Left cardiac atrium (tissue), 4 donors: ENCODE measurements around the gene TGFBR2. TPM values are rescaled to one million over a fixed set of nuclear protein-coding genes. Genes with fewer than 3 reads are reported as not detected.

Experiments
- ATAC-seq, 2 donors: fragments of 200-7000 bp; cut with Tn5 transposase; one replicate each; pipeline ENCODE4 v1.9.1; 2020; ENCODE audit warnings: mild to moderate bottlenecking in 2 of 2, moderate library complexity in 2 of 2
- DNase-seq: peaks from one replicate; pipeline ENCODE4 v3.0.0-alpha.2; 2020
- intact Hi-C, 2 donors: fragments of 100-400 bp; cut with DNase I; formaldehyde crosslinking; loops; one replicate each; pipeline versions ENCODE4 v1.14.1 to v1.15.1; 2022 to 2023
- total RNA-seq, 2 donors: library from RNA; stranded (reverse); fragmentation: NEBNext Ultra II Directional; extraction: Animal tissue kit (Norgen Biotek cat#: 25700); gene quantifications; one replicate each; pipeline ENCODE4 v1.2.1, GENCODE V29; 2021
- donor health status: DM: no; HTN: yes; CAD: no.
- donor health status: DM: no; HTN: yes; CAD: no; lungs with severe emphysema.
- donor health status: DM: yes; HTN: yes; CAD: no.
- donor health status: Dilated cardiomyopathy.

Gene TGFBR2
- total RNA-seq, 2 donors from 2014 or later, result 234 to 243 TPM

DNA sequence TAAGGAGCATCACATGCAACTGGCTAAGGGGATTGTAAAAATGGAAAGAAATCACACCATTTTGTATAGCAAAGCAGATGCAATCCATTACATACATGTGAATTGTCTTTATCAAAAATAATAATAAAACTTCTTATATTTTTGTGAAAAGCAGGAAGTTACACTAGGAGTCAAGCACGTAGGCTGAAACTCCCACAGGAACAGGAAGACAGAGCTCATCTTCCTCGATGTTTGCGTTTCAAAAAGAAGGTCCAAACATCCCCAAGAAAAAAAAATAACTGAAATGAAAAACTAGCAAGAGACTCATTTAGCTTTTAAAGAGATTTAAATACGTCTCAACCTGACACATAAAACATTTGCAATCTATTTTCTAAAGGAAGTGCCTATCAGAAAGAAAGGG, 106.6 kb downstream of the TGFBR2 start:
- ATAC-seq, result no peak
- no peak for DNase-seq
- intact Hi-C loops, result no loop called here

DNA sequence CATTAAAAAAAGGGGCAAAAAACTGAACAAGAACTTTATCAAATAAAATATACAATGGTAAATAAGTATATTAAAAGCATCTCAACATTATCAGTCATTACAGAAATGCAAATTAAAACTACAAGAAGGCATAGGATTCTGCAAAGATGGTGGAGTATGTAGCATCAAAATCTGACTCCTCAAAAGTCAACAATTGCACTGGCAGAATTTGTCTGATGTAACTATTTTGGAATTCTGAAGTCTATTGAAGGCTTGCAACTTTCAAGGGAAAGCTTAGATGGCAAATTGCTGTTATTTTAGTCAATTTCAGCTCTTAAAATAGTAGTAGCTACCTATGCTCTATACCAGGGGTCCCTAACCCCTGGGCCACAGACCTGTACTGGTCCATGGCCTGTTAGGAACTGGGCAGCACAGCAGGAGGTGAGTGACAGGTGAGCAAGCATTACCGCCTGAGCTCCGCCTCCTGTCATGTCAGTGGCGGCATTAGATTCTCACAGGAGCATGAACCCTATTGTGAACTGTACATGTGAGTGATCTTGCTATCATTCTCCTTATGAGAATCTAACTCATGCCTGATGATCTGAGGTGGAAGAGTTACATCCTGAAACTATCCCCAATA, 107.6 kb downstream of the TGFBR2 start:
- DNase-seq (no peak), ATAC-seq (no peak)
- intact Hi-C loops, result no loop called here

- intact Hi-C loops, result no loop called here
- DNase-seq (no peak), ATAC-seq (no peak)
Observed at GRCh38 chr3:30719536-30719935, 113.1 kb downstream of the TGFBR2 start.

DNA sequence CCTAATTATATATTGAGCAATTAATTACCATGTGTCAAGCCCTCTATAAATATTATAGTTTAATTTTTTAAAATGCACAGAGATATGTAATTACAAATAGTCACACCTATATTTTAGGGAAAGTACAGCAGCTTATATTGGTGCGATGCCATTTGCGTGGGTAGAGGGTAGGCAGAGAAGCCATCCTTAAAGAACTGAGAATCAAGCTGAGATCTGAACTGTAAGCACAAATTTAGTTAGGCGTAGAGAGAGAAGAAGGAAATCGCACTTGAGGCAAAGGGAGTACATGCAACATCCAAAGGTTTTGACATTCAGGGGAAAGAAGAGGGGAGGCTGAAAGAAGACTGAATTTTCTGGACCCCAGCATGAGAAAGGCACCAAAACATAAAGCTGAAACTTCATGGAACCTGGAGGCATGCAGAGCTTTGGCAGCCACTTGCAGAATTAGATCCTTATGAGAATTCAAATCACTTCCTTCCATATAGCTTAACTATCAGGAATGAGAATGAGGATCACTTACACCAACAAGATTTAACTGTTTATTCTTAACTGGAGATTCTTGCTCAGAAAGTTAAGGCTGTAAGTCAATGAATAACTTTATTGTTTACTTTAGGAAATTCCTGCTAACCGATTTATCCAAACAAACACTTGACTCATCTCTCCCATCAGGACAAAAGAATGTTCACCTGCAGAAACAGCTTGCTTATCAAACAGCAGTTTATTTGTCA, 114.3 kb downstream of the TGFBR2 start:
- intact Hi-C loops, result no loop called here
- ATAC-seq, result no peak
- no peak for DNase-seq

GRCh38 chr3:30721314-30721634, 114.9 kb downstream of the TGFBR2 start:
- intact Hi-C loops, result no loop called here
- ATAC-seq (no peak), DNase-seq (no peak)

DNA sequence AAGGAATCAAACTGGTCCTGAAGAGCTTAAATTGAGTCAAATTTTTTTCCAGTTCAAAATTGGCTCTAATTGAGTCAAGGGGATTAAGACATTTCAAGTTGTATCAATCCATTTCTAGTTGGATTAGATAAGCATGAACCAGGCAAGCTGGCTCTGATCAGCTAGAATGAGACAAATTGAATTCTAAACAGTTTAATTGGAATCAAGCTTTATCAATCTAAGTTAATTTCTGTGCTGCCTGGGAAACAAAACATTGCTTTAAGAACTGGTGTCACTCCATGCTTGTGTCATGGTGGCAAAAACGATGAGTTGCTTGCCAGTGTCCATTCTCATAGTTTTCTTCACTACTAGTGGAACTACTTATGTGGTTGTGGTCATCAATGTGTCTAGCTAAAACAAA, 116.8 kb downstream of the TGFBR2 start:
- no peak for ATAC-seq
- intact Hi-C loops, result no loop called here

DNA sequence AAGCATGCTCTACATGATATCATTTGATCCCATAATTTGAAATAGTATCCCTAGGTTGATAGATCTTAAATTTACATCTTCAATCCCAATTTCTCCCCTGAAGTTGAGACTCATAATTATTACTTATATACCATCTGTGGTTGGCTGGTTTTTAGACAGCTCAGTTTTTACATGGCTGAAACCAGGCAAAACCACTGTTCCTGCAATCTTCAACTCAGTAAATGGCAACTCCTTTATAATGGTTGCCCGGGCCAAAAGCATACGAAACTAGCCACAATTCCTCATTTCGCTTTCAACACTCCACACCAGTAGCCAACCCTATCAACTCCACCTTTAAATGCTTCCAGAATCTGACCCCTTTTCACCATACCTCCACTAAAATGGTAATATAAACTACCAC, 118.5 kb downstream of the TGFBR2 start:
- DNase-seq (no peak), ATAC-seq (no peak)
- intact Hi-C loops, result no loop called here

More for the DNA sequence above, 116.8 kb downstream of the TGFBR2 start:
- no peak for DNase-seq

GRCh38 chr3:30728143-30728542, 121.7 kb downstream of the TGFBR2 start:
- DNase-seq (no peak), ATAC-seq (no peak)
- intact Hi-C loops, result no loop called here

DNA sequence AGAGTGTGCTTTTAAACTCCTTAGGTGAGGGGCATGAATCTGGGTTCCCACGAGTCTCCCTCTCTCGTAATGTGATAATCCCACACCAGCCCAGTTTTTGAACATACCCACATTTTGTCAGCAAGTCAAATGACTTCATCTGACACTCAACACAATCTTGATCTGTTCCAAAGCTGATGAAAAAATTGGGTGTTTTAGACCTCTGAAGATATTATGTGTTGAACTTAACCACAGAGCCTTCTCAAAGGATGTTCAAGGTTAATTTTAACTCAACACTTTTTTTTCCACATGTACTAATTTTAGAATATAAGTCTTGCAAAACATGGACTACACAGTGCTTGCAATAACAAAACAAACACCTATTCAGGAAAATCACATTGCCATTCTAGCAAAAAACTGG, 123.1 kb downstream of the TGFBR2 start:
- no peak for DNase-seq
- intact Hi-C loops, result no loop called here
- ATAC-seq, result no peak

GRCh38 chr3:30729936-30730335, 123.5 kb downstream of the TGFBR2 start:
- no peak for DNase-seq
- intact Hi-C loops, result no loop called here
- ATAC-seq, result no peak

DNA sequence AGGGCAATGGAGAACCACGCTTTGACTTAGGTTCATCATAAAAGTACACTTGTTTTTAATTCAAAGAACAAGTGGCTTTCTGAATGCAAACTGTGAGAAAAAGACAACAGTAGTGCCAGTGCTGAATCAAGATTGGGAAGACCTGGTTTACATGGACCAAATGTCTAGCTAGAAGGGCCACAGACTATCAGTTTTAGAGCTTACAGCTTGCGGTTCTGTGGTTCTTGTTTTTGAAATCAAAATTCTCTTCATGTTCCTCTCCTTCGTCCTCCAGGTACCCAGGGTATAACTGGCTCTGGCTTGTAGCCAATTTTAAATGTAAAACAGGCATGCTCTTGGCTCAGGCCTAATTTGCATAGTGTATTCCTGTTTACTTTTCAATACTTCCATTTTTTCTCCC, 124.6 kb downstream of the TGFBR2 start:
- no peak for ATAC-seq
- DNase-seq, result no peak
- intact Hi-C loops, result no loop called here

GRCh38 chr3:30733209-30733608, 126.8 kb downstream of the TGFBR2 start:
- ATAC-seq (no peak), DNase-seq (no peak)
- intact Hi-C loops, result no loop called here

DNA sequence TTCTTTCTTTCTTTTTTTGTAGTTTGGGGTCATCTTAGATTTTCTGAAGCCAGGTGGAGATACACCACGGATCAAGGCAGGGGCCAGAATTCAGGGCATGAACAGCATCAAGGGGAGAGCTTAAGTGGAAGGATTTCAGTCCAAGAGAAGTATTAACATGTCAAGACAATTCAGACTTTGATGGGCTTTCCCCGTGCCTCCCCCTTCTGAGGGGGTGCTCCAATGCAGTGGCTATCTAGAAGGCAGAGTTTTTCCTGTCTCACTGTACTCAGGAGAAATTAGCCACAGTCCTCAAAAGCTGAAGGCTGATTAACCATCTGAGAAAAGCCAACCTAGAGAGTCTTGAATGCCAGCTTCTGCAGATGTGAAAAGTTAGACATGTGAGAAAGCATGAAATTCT, 127.3 kb downstream of the TGFBR2 start:
- DNase-seq, result no peak
- no peak for ATAC-seq
- intact Hi-C loops, result no loop called here

GRCh38 chr3:30737743-30738499, 131.5 kb downstream of the TGFBR2 start:
- ATAC-seq (no peak), DNase-seq (no peak)
- intact Hi-C loops, result no loop called here

DNA sequence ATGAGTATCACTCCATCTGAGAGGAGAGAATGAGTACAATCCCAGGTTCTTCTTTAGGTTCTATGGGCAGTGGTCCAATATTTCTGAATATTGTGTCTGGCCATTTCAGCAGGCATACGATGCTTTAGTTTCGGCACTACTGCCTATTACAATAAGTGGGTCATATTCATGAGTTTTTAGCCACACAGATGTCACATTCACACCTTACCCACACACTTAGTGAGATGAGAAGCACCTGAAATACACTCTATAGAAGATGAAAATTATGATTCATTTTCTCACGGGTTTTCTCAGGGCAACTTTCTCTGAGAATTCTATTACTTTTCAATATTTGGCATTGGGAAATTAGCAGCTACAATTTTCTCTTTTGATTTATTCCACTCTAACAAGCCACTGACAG, 132.2 kb downstream of the TGFBR2 start:
- intact Hi-C loops, result no loop called here
- ATAC-seq (no peak), DNase-seq (no peak)

- intact Hi-C loops, result loop anchor here in 1 of 2 donors (10.0 kb wide), 1 partner anchor 627 kb away; no protein-coding TSS in a partner anchor
- DNase-seq, result no peak
- ATAC-seq, result no peak
Observed at GRCh38 chr3:30741889-30742288, 135.5 kb downstream of the TGFBR2 start.

DNA sequence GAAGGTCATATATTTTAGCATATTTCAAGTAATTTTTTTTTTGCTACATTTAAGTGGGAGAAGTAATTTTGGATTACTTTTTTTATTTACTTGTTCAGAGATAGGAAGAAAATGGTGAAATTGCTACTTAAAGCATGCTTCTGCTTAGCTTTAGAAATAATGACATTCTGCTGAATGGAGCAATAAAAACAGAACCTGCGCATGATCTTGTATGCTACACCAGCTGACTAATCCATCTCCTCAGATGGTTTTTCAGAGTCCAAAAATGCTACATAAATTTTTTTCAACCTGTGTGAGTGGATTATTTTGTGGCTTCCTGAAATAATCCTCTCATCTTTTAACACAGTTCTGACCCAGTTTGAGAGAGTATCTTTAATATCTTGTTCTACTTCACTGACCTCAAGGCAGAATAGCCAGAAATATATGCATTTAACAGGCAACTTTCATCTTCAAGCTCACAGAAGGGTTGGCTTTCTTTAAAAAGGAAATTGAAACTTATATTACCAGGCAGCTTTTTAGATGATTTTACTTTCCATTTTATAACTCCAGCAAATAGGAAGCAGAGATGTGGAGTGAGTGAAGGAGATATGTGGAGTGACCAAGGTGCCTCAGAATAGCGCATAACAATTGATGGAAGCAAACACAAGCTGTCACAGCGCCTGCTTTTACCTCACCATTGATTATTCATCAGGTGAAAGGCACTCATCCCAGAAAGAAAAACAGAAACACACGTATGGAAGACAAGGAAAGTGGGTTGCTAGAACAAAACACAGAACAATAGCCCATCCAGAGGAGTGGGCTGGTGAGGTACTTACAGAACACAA, 136.6 kb downstream of the TGFBR2 start:
- no peak for ATAC-seq
- DNase-seq, result no peak
- intact Hi-C loops, result loop anchor here in 1 of 2 donors (10.0 kb wide), 1 partner anchor 628 kb away; no protein-coding TSS in a partner anchor
